DLD1 (cell line): ENCODE measurements around the gene MSI2.

Source experiments
- in situ Hi-C: cut with HindIII; loops from 2 replicates; pipeline ENCODE4 v1.10.0; 2017; ENCODE audit warnings: low sequenced_read_pairs

MSI2 gene

DNA sequence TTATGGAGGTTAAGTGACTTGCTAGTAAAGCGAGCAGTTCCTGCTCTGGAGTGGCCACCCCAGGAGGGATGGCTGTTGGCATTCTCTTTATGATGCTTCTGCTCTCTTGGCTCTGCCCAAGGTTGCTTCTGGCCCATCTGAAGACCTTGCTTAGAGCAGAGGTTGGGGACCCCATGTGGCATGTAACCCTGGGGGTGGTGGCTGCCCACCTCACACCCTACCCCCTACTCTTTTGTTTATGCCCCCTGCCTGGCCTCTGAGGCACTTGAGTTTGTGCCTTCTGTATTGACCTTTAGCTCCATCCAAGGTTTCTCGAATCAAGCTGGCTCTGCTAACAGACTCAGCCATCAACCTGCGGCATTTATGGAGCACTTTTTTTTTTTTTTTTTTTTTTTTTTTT, 214.6 kb downstream of the MSI2 start:
- in situ Hi-C loops = no loop called here

DNA sequence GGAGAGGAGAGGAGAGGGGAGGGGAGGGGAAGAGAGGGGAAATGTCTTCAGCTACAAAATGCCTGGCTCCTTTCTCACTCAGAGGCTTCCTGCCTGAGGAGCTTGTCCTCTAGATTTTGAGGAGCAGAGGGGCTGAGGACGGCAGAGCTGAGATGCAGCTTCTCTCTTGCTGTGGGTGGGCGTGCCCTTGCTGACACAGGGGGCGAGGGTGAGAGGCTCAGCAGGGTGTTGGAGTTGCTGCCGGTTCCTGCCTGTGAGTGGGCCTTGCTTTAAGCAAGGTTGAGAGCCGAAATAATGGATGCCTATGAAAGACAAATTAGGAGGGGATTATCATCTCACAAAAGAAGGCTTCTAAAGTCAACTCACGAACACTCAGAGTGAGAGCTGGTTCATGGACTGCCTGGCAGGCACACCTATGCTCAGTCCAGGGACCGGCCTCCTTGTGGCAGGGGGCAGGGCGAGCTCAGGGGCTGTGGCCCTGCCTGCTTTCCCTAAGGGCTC, 215.6 kb downstream of the MSI2 start:
- in situ Hi-C loops = no loop called here

DNA sequence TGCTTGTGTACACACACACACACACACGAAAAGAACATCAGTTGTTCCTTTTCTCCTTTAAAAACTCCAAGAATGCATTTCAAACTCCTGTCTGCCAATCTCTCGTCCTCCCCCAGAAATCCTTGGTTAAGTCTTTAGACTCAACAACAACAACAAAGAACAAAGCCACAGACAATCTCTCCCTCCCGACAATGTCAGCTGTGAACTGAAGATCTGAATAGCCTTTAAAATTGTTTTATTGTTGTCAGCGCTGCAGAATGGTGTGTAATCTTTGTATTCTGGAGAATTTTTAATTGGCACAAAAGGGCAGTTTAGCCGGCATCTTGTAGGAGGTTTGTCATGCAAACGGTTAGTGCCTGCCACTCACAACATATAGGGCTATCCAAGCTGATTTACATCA, 219.5 kb downstream of the MSI2 start:
- in situ Hi-C loops = no loop called here

DNA sequence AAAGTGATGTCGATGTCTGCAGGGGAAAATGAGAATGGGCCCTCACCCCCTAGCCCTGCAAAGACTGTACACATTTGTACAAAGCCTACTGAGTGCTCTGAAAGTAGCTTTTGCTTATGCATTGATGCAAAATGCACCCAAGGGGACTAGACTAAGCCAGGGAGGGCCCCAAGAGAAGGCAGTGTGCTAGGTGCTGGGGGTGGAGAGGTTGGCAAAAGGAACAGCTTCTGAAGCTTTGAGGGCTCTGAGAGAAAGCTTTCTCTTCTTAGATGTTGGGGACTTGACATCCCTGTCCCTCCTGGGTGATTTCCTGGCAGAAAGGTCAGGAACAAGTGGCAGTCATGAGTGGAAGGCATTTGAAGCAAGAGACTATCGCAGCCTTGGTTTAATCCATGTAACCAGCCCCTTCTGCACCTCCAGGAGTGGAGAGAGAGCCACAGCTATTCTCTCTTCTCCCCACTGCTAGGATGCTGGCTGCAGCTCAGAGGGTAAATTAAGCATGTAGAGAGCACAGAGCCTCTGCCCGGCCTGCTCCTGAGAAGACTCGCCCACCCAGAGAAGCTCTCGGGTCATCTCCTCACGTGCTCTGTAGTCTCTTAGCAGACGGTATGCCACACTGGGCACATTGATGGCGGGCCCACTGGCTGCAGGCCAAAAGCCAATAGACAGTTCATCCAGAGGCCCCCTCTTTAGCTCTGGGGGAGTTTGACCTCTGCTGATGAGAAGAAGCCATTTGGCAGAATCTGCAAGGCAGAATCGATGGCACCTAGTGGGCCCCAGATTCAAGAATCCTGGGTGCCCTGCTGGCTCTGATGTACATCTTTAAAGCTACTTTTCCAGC, 221.4 kb downstream of the MSI2 start:
- in situ Hi-C loops = no loop called here

DNA sequence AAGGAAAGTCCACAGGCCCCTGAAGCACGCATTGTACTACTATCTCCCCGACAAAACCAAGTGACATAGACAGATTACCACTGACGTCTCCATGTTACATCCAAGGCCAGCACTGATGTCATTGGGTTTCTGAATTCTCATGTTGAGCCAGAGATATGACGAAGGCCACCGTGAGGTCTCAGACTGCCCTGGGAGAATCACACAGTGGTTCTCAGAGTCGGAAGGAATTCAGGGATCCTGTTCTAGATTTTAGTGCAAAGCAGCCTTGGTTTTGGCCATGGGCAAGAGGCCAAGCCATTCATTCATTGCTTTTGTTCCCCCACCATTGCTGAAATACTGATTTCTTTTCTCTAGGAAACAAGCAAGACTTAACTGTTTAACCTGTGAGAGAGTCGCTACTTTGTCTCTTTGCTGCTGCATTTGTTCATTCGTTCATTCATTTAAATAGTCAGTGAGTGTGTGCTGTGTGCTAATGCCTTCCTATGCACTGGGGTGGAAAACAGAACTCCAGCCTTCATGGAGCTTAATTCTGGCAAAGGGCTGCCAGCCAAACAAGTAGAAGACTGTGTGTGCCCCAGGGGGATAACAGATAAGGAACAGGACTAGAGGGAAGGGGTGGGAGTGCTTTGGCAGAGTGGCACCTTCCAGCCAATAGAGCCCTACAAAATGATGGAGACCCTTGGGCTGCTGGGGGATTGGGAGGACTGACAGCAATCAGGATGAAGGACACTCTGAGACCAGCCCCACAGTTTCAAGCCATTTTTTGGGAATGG, 222.3 kb downstream of the MSI2 start:
- in situ Hi-C loops = no loop called here

DNA sequence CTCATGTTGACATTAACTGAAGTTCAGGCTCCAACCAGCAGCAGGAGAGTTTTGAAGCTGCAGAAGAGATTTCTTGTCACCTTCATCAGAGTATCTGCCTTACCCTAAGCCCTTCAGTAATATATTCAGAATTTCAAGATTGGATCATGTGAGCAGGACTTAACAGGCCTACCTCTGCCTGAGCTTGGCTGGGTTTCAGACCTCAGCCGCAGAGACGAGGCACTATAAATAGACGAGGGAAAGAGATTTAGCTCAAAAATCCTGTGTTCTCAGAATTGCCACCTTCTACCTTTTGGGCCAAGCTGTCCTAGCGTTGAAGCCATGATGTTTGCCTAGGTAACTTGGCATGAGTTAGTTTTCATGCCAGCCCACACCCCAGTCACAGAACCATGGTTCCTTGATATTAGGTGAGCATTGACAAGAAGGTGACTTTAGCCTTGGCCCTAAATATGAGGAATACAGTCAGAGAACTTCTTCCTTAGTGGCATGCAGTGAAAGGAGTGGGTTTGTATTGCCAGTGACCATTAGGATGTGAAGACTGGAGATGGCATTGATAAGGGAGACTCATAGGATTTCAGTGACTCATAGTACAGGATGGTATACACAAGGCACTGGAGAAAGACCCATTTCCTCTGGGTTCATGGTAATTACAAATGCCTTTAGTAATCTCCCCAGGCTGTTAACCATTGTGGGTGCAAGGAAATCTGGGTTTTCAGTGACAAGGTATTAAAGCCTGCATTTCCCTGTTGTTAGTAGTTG, 224.3 kb downstream of the MSI2 start:
- in situ Hi-C loops = no loop called here

DNA sequence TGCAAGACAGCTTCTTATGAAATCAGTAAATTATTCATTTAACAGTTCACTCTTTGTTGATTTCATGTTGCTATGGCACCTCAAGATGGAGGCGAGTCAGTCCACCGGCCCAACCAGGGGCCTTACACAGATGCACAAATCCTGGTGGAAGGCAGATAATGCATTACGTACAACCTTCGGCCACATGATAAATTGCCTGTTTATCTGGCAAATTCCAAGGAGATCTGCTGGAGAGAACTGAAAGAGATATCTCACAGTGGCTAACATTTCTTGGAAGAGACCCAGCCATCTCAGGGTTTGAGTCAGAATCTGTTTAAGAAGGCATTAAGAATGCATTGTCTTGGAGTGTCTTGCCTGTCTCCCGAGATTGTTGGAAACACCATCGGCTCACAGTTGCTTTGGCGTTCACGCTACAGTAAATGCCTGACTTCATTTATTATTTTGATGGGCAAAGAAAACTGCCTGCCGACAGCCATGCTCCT, 225.6 kb downstream of the MSI2 start:
- in situ Hi-C loops = no loop called here

DNA sequence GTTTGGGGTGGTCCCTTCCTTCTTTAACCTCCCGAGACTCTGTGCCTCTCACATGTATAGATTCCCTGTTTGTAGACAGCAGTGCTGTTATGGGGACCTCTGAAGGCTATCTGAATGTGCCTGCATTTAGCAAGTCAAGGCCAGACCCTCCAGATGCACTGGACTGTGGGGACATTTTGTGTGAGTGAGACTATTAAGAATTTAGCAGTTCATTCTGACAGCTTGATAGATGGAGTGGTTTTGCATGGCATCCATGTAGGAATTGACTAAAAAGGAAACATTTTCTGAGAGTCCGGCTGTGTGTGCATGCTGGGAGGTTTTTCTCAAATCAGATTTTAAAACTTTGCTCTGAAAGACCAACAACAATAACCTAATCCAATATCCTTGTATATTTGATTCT, 226.3 kb downstream of the MSI2 start:
- in situ Hi-C loops = no loop called here

DNA sequence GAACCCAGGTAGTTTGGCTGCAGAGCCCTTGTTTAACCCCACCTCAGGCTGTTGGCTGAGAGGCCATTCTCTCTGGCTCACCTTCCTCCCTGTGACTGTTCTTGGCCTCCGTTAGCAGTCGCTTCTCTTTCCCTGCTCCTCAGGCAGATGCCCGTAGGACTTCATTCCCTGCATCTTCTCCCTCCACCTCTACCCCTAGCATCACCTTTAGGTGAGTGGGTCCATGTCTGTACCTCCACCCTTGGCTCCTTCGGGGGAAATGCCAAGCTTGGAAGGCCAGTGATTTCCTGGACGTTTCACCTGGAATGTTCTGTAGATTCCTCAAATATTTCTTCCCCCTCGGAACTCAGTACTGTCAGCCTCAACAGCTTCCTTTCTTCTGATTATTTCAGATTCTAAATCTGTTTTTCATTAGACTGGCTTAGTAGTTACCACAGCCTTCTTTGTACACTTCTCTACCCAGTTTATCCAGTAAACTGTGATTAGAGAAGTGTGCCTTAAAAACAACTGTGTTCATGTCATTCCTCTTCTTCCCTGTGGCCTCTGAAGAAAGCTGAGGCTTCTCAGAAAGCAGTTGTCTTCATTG, 227.9 kb downstream of the MSI2 start:
- in situ Hi-C loops = no loop called here

DNA sequence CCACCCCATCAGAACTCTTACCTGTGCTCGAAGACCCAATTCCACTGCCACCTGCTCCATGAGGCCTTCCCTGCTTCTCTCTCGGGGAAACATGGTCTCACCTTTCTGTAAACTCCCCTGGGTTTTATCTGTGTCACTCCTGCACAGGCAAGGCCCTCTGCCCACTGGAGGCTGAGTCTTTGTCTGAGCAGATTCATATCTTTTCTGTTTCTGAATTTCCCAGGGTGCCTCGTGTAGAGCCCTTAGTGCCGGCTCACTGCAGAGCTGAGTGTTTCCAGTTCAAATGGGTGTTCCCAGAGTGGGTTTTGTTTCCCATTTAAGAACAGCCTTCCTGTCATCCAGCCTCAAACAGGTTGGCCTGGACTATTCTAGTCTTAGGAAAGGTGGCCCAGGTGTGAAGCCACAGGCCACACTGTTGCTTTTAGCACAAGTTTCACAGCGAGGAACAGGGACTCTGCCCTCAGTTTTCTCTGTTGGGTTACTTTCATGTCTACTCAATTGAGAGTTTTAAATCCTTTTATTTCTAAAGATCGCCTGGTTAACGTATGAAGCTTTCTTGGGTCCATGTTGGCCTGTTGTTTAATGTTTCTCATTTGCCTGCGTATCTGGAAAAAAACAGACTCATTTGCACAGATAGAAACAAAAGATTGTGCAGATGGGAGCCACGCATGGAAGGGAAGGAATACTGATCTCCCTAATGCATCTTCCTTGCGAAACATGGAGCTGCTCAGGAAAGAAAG, 228.7 kb downstream of the MSI2 start:
- in situ Hi-C loops = no loop called here

DNA sequence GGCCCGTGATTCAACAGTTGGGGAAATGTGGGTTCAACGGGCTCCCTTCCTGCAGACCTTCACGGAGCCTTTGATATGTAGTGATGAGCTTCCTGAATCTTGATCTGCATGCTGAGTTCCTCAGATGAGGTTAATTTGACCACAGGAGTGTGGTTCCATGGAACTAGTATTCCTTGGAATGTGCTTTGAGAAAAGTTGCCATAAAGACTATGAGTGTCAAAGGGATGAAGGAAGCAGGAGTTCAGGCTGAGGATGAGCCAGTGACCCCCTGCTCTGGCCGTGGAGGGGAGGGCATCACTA, 229.2 kb downstream of the MSI2 start:
- in situ Hi-C loops = no loop called here

DNA sequence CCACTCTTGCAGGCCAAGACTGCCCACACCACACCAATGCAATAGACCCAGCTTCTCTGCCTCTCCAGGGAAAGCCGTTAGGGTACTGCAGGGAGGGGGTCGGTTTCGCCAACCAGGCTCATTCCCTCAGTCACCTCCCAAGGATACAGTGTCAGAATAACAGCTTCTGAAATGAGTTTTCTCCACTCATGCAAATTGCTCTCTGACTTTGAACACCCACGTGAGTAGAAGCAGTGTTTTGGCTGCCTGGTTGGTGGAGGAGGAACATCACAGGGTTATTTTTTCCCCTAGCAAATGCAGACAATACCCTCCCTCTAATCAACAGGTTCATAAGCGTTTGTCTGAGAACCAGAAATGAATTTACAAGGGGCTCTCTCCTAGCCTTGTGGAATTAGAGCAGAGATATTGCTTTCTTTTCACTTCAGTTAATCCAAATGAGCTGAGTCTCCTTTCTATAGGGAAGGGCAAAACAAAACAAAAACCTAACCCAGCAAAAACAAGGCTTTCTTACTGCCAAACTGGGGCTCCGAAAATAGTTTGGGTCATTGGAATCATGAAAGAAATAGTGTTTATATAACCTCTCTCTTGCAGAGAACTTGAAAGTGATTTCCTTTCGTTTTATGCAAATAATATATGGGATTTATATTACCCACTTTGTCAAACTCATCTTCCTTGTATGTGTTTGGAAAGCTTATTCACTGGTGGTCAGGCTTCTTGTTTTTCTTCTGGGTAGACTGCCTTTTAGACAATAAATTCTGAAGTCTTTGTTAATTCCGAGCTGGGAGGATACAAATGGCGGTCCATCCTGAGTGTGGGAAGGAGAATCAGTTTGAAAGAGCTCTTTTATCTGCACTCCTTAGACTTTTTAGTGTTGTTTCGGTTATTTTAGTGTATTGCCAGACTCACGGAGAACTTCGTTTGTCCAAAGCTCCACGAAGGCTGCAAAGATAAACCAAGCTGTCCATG, 229.9 kb downstream of the MSI2 start:
- in situ Hi-C loops = no loop called here

DNA sequence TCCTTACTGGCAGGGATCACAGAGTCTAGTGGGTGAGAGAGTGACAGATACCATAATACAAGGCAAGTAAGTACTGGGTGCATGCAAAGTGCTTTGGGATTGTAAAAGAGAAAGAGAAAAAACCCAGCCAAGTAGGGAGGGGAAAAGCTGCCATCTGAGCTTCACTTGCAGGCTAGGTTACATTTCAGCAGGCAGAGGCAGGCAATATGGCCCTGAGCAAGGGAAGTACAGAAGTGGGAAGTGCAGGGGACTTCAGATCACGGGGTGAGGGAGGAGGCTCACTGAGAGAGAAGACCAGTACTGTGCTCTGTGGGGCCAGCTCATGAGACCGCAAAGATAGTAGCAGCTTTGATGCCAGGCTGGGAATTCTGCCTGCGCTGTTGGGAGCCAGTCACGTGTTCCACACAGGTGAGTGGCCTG, 230.6 kb downstream of the MSI2 start:
- in situ Hi-C loops = no loop called here

DNA sequence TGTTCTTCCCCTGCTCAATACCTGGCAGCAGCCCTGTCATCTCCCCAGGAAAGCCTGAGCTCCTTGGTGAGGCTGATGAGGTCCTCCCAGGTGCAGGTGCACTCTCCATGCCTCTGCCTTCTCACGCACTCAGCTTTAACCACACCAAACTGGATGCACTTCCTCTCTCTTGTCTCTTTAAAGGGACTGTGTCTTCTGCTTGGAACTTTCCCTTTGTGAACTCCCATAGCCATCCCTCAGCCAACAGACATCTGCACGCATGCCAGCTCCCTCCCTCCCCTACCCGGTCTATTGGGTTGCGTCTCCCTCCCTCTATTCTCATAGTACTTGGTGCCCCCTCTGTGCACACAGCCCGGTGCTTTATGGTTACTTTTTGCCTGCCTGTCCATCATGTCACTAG, 231.2 kb downstream of the MSI2 start:
- in situ Hi-C loops = no loop called here

DNA sequence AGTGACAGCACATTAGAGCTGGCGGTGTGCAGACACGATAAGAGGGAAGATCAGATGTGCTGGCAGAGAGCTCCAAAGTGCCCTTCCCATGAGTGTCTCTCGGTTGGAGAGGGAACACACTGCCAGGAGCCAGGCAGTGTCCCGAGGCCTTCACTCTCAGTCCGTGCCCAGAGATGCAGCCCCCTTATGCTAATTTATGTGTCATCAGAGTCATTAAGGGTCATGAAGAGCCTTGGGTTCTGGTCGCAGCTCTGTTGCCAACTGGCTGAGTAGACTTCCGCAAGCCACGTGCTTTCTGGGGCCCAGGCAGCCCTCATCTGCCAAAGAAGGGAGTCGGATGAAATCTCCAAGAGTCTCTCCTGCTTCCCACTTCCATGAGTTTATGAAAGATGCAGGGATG, 232.5 kb downstream of the MSI2 start:
- in situ Hi-C loops = no loop called here

DNA sequence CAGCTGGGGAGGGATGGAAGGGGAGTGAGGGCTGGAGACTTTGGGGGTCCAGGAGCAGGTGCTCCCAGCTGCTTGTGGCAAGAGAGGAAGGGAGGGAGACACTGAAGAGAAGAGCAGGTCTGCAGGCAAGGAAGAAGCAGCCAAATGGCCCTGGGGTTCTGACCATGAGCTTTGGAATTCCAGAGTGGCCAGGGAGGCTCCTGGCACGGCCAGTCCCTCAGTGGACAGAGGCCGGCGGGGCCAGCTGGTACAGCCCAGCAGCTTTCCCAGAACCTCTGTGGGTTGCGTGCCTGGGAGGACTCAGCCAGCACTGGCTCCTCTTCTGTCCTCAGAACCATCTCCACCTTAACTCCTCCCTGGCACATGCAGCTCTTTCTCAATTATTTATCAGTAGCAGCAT, 233.0 kb downstream of the MSI2 start:
- in situ Hi-C loops = no loop called here

DNA sequence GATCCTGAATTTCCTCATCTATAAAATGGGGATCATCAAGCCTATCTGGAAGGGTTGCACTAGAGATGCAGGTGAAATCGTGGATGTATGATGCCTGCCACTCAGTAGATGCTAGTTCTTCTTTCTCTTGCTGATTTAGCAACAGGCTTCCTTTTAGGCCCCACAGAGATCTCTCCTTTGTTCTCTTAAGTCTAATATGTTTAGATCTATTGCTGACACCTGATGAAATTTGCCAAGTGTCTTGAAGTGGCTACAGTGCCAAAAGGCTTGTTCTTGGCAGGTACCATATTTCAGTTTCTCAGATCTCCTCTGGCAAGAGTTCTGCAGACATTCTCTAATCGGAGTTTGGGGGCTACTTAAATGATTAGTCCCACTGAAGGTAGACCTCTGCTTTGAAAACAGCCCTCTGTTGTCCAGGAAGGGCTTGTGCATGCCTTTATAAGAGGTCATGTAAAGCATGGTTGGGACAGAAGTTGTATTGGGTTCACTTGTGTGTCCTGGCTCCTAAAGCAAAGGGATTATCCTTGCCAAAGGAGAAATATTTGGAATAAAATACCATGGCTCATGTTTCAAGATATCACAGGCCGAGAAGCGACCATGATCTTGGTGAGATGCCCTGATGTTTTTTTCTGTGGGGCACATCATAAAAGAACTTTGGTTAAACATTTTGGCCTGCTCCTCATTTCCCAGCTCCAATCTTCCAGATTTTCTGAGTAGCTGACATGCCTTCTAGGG, 234.0 kb downstream of the MSI2 start:
- in situ Hi-C loops = no loop called here

DNA sequence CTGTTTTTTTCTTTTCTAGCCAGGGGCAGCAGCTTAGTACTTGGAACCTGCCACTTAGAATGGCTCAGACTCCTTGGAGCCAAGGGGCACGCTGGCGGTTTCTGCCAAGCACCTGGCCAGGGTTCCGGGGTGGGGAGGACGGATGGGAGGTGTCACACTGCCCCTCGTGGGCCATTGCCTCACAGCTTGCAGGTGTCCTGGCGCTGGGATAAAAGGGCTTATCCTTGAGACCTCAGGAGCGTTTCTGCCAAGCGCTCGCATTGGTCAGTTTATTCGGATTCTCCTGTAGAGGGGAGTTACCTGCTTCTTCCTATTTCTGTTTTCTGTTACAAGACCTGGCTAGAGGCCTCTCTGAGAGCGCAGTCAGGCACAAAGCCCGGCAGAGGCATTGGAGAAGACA, 234.6 kb downstream of the MSI2 start:
- in situ Hi-C loops = no loop called here

DNA sequence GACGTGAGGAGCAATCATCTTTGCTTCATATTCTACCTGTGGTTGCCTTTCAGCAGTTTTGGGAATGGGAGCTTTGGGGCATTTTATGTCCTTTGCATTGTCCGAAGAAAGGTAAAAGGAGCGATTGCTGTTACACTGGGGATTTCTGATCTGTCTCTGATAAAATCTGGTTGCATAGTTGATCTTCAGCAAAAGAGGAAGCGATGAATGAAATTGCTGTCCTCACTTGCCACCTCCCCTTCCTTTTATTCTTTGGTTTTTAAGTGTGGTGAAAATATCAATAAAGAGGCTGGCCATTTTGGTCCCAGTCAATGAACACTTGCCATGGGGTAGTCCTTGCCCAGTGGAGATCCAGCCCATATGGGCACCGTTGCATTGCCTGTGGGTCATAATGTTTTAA, 236.8 kb downstream of the MSI2 start:
- in situ Hi-C loops = no loop called here
